BE2C (cell line): Measurements from ENCODE around the gene RIN3.

Source experiments
- DNase-seq: peaks from one replicate; pipeline ENCODE4 v3.0.0-alpha.2; 2020
- H3K27me3 ChIP-seq: fragments of 250-450 bp; sonication (Bioruptor Pico); 2 replicates; pipeline ENCODE4 v1.5.1; 2020; ENCODE audit warnings: mild to moderate bottlenecking
- H3K36me3 ChIP-seq: fragments of 250-450 bp; sonication (Bioruptor Pico); 2 replicates; pipeline ENCODE4 v1.5.1; 2020; ENCODE audit warnings: mild to moderate bottlenecking
- H3K4me1 ChIP-seq: fragments of 250-450 bp; sonication (Bioruptor Pico); 2 replicates; pipeline ENCODE4 v1.5.1; 2020
- H3K4me3 ChIP-seq: 2 replicates; pipeline ENCODE4 v1.5.1; 2011; ENCODE audit warnings: low read depth, low read length
- H3K9me3 ChIP-seq: fragments of 250-450 bp; sonication (Bioruptor Pico); 2 replicates; pipeline ENCODE4 v1.5.1; 2020
- TF ChIP-seq, protein P1 (sequence below): IDR thresholded peaks from 2 replicates; pipeline ENCODE4 v1.5.1; 2012; ENCODE audit warnings: mild to moderate bottlenecking, low read depth, low read length

Gene RIN3

DNA sequence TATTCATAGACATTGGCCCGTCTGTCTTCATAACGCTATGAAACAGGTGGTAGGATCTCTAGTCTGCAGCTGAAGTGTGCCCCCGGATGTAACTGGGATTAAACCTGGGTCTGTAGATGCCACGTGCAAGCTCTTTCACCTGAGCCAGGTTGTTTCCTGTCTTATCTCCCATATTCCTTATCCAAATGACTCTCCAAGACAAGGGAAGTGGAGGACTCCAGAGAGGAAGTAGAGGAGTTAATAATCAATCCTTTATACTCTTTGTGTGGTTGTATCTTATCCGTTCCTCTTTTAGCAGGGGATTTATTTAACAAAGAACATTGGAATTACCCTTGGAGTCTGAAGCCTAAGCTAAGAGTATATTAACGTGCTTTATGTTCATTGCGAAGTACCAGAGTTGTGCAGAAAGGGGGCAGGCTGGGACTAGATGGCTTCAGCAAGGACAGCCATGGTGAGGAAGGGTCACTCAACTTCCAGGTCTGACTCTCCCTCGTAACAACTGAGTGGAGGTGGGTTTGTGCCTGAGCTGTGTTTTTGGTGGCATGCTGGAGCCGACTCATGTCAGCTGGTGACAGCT, 82.8 kb downstream of the RIN3 start:
- peaks cover 5% of the 10 kb centered on the region; the same call in 1 of the 2 replicates for H3K27me3 ChIP-seq
- H3K36me3 ChIP-seq, result no peaks in the 10 kb centered on the region
- no peaks in the 10 kb centered on the region for H3K9me3 ChIP-seq
- TF ChIP-seq, protein P1, sequence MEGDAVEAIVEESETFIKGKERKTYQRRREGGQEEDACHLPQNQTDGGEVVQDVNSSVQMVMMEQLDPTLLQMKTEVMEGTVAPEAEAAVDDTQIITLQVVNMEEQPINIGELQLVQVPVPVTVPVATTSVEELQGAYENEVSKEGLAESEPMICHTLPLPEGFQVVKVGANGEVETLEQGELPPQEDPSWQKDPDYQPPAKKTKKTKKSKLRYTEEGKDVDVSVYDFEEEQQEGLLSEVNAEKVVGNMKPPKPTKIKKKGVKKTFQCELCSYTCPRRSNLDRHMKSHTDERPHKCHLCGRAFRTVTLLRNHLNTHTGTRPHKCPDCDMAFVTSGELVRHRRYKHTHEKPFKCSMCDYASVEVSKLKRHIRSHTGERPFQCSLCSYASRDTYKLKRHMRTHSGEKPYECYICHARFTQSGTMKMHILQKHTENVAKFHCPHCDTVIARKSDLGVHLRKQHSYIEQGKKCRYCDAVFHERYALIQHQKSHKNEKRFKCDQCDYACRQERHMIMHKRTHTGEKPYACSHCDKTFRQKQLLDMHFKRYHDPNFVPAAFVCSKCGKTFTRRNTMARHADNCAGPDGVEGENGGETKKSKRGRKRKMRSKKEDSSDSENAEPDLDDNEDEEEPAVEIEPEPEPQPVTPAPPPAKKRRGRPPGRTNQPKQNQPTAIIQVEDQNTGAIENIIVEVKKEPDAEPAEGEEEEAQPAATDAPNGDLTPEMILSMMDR, result peak; percentile 31
- no peaks in the 10 kb centered on the region for H3K4me1 ChIP-seq
- DNase-seq, result no peak
- no peak overlapping the region for H3K4me3 ChIP-seq

DNA sequence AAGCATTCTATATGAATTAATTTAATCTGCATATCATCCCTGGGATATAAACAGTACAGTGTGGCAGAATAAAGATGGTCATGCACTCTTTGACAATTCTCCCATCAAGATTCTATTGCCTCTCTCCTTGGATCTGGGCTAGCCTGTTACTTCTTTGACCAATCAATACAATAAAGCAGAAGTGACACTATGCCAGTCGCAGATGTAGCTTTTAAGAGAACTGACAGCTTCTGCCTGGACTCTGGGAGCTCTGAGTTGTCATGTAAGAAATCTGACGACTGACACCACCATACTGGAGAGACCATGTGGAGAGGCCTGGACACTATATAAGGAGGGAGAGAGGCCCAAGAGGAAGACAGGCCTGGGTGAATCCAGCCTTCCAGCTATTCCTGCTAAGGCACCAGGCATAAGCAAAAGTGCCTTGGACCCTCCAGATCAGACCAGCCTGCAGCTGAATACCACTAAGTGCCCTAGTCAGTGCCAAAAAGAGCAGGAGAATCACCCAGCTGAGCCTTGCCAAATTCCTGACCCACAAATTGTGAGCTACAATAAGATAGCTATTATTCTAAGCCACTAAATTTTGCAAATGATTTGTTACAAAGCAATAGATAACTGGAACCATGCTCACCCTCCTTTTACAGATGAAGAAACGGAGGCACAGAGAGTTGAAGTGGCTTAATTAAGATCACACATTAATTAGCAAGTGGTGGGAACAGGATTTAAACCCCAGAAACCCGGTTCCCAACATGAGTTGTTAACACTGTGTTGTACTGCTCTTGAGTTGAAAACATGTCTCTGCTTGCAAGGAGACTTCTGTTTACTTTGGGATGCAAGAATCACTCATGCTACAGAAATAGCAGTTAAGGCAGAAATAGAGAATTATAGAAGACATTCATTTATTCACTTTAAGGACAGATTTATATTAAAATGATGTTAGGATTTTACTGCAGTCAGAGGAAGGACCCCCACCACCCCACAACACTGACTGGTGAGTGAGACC, 84.6 kb downstream of the RIN3 start:
- no peaks in the 10 kb centered on the region for H3K36me3 ChIP-seq
- H3K9me3 ChIP-seq, result no peaks in the 10 kb centered on the region
- TF ChIP-seq, protein P1, result no peak
- no peaks in the 10 kb centered on the region for H3K4me1 ChIP-seq
- H3K27me3 ChIP-seq, result peaks cover 5% of the 10 kb centered on the region; the same call in 1 of the 2 replicates
- no peak overlapping the region for H3K4me3 ChIP-seq
- DNase-seq, result no peak

DNA sequence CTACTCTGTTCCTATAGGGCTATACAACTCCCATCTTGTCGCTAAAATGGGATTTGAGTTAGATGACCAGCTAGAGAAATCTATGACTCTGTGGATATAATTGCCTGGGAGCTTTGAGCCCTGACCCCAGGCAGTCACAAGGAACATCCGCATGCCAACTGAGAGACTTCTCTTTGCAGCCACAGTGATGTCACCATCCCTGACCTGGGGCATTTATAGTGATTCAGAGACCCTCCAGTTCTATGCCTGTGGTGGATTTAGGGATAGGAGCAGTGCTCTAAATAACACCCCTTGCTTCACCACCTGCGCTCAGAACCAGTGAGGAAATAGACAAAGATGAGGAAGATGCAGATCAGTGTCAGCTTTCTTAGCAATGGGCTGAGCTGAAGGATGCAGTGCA, 86.2 kb downstream of the RIN3 start:
- no peaks in the 10 kb centered on the region for H3K4me1 ChIP-seq
- no peak for DNase-seq
- H3K4me3 ChIP-seq, result no peak overlapping the region
- no peaks in the 10 kb centered on the region for H3K9me3 ChIP-seq
- TF ChIP-seq, protein P1, result no peak
- H3K27me3 ChIP-seq, result peaks cover 4% of the 10 kb centered on the region; the same call in 1 of the 2 replicates
- no peaks in the 10 kb centered on the region for H3K36me3 ChIP-seq

DNA sequence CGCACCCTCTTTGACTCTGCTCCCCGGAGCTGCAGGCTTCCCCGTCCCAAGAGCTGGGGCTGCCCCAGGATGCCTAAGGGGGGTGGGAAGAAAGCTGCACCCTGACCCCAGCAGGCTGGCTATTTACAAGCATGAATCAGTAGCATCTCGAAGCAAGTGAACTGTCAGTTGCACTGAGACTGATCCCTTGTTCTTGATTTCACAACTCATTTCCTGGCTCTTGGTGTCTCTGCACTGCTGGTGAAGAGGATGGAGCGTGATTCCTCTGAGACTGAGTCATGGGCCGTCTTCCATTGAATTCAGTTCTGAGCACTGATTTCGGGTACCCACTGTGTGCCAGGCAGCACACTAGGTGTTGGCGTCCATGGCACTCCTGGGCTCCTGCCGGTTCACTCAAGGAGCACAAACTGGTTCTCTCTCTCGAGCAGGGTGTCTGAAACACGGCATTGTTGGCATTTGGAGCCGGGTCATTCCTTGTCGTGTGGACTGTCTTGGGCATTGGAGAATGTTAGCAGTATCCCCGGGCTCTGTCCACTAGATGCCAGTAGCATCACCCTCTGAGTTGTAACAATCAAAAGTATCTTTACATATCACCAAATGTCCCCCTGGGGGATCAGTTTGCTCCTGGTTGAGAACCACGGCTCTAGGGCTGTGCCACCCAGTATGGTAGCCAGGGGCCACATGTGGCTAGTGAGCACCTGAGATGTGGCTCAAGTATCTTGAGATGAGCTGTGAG, 86.9 kb downstream of the RIN3 start:
- Histone ChIP-seq H3K27me3 (no peaks in the 10 kb centered on the region; the same call in 1 of the 2 replicates), H3K36me3 (no peaks in the 10 kb centered on the region), H3K4me1 (no peaks in the 10 kb centered on the region), H3K9me3 (no peaks in the 10 kb centered on the region), H3K4me3 (no peak overlapping the region)
- TF ChIP-seq, protein P1, result no peak
- no peak for DNase-seq

DNA sequence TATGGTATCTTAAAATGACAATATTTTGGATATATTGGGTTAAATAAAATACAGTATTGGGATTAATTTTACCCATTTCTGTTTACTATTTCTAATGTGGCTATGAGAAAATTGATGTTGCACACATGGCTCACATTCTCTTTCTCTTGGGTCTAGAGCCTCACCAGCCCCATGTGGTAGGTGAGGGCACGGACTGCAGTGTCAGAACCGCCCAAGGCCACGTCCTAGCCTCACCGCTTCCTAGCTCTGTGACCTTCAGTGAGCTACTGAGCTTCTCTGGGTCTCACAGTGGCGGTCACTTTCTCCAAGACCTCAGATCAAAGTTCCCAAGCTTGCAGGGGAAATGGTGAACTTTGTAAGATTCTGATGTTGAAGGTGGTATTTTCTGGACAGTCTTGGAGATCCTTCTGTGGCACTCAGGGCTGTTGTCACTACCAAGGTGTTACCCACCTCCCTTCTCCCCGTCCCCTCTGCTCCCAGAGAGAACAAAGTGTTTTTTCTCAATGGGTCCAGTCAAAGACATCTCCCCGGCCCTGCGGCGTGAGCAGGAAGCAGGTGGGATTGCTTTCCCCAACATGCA, 87.6 kb downstream of the RIN3 start:
- Histone ChIP-seq H3K4me1 (no peaks in the 10 kb centered on the region), H3K36me3 (no peaks in the 10 kb centered on the region), H3K9me3 (no peaks in the 10 kb centered on the region), H3K4me3 (no peak overlapping the region), H3K27me3 (no peaks in the 10 kb centered on the region; the same call in 1 of the 2 replicates)
- no peak for DNase-seq
- TF ChIP-seq, protein P1, result no peak
